A549 (cell line): ENCODE results near the gene EFCAB8. TPM values are rescaled to one million over a fixed set of nuclear protein-coding genes. Genes with fewer than 3 reads are reported as not detected.
A peak's percentile ranks its signal among the peaks of the same experiment; 100 is the strongest.

Experiments used
- ATAC-seq, 2 experiments: fragments of 200-7000 bp in 1 of 2; fragments of >200 bp in 1 of 2; cut with Nextera tagmentation in 1 of 2; cut with Tn5 transposase in 1 of 2; 3 replicates each; pipeline versions ENCODE4 v1.8.0 to v1.9.1; 2018 to 2020; ENCODE audit warnings: mild to moderate bottlenecking in 1 of 2, moderate library complexity in 1 of 2
- CTCF ChIA-PET: fragments of 300-600 bp; sonication (Branson Sonifier 250); formaldehyde crosslinking; extraction: SDS; loops from one replicate; lab custom pipeline; 2021; ENCODE audit warnings: antibody characterized with exemption, inconsistent platforms; lab: Yijun Ruan, JAX
- POLR2A ChIA-PET: fragments of 350-600 bp; formaldehyde crosslinking; extraction: SDS; loops from one replicate; lab custom pipeline; 2021; ENCODE audit warnings: antibody characterized with exemption, inconsistent platforms; lab: Yijun Ruan, JAX
- DNase-seq, 2 experiments: peaks; one replicate each; pipeline versions ENCODE4 v3.0.0 to v3.0.0-alpha.2; 2011 to 2016; ENCODE audit warnings: low read depth in 1 of 2, low spot score in 1 of 2
- FAIRE-seq: peaks from 2 replicates; lab custom pipeline; 2011; peaks lifted over from hg19 to GRCh38; lab: Jason Lieb, UNC
- H3K27ac ChIP-seq, 2 experiments: fragments of >200 bp; sonication (Bioruptor Twin); formaldehyde crosslinking; 3 replicates each; pipeline ENCODE4 v1.5.1; 2016 to 2017
- H3K4me1 ChIP-seq: fragments of >200 bp; sonication (Bioruptor Twin); formaldehyde crosslinking; 3 replicates; pipeline ENCODE4 v1.6.1; 2016
- H3K4me2 ChIP-seq: fragments of >200 bp; sonication (Bioruptor Twin); formaldehyde crosslinking; 3 replicates; pipeline ENCODE4 v1.6.1; 2016
- H3K4me3 ChIP-seq: fragments of >200 bp; sonication (Bioruptor Twin); formaldehyde crosslinking; 3 replicates; pipeline ENCODE4 v1.5.1; 2016
- H3K9me3 ChIP-seq: fragments of >200 bp; sonication (Bioruptor Twin); formaldehyde crosslinking; 3 replicates; pipeline ENCODE4 v1.6.1; 2016
- BHLHE40 ChIP-seq: IDR thresholded peaks from 2 replicates; pipeline ENCODE4 v1.6.1; 2012; ENCODE audit warnings: low read depth, low read length, inconsistent platforms
- CBX8 ChIP-seq: fragments of 200-600 bp; sonication (generic); IDR thresholded peaks from 2 replicates; pipeline ENCODE4 v1.6.1; 2016
- CEBPB ChIP-seq, 2 experiments: fragments of >200 bp in 1 of 2; sonication (Bioruptor Twin) in 1 of 2; formaldehyde crosslinking in 1 of 2; IDR thresholded peaks; 2 replicates each; pipeline ENCODE4 v1.6.1; 2012 to 2016
- CHD2 ChIP-seq: fragments of 150-350 bp; IDR thresholded peaks from 2 replicates; pipeline ENCODE4 v1.6.1; 2014; ENCODE audit warnings: low read length; ENCODE audit not compliant: partially characterized antibody
- EHF ChIP-seq: fragments of 250-450 bp; sonication (Bioruptor Pico); IDR thresholded peaks from 2 replicates; pipeline ENCODE4 v1.5.0; 2020; ENCODE audit warnings: mild to moderate bottlenecking
- EP300 ChIP-seq, 2 experiments: fragments of >200 bp; sonication (Bioruptor Twin); formaldehyde crosslinking; IDR thresholded peaks; 2 replicates in 1 of 2; 3 replicates in 1 of 2; pipeline ENCODE4 v1.6.1; 2016 to 2017
- FOSB ChIP-seq: fragments of 250-450 bp; sonication (Bioruptor Pico); IDR thresholded peaks from 2 replicates; pipeline ENCODE4 v1.5.0; 2020; ENCODE audit warnings: mild to moderate bottlenecking, moderate library complexity
- FOSL2 ChIP-seq, 2 experiments: fragments of 450-650 bp in 1 of 2; fragments of >200 bp in 1 of 2; sonication (Bioruptor Twin) in 1 of 2; formaldehyde crosslinking; IDR thresholded peaks; 2 replicates each; pipeline versions ENCODE4 v1.5.0 to v1.6.1; 2016 to 2020; ENCODE audit warnings: mild to moderate bottlenecking in 1 of 2, moderate library complexity in 1 of 2
- HEYL ChIP-seq: fragments of 250-450 bp; sonication (Bioruptor Pico); IDR thresholded peaks from 2 replicates; pipeline ENCODE4 v1.8.0; 2021; ENCODE audit warnings: mild to moderate bottlenecking, moderate library complexity
- HOXB13 ChIP-seq: fragments of 250-450 bp; sonication (Bioruptor Pico); IDR thresholded peaks from 2 replicates; pipeline ENCODE4 v1.5.0; 2020; ENCODE audit warnings: low read depth, mild to moderate bottlenecking, moderate library complexity
- KDM5A ChIP-seq: fragments of 200-600 bp; sonication (generic); IDR thresholded peaks from 2 replicates; pipeline ENCODE4 v1.6.1; 2016; ENCODE audit warnings: antibody characterized with exemption, mild to moderate bottlenecking
- MAFK ChIP-seq: fragments of 450-650 bp; IDR thresholded peaks from 2 replicates; pipeline ENCODE4 v1.6.1; 2014; ENCODE audit not compliant: partially characterized antibody
- MAZ ChIP-seq: fragments of 150-350 bp; IDR thresholded peaks from 2 replicates; pipeline ENCODE4 v1.6.1; 2014; ENCODE audit warnings: antibody characterized with exemption, low read depth, low read length, borderline replicate concordance
- NFE2L2 ChIP-seq: fragments of 150-350 bp; conservative IDR thresholded peaks from 2 replicates; pipeline ENCODE4 v1.6.1; 2014; ENCODE audit warnings: low read length
- NPAS2 ChIP-seq: fragments of 250-450 bp; sonication (Bioruptor Pico); IDR thresholded peaks from 2 replicates; pipeline ENCODE4 v1.8.0; 2022; ENCODE audit warnings: mild to moderate bottlenecking, moderate library complexity, borderline replicate concordance
- NR3C1 ChIP-seq: fragments of >200 bp; sonication (Bioruptor Twin); formaldehyde crosslinking; IDR thresholded peaks from 3 replicates; pipeline ENCODE4 v1.6.1; 2017
- RARB ChIP-seq: fragments of 250-450 bp; sonication (Bioruptor Pico); IDR thresholded peaks from 2 replicates; pipeline ENCODE4 v1.8.0; 2021; ENCODE audit warnings: mild to moderate bottlenecking, moderate library complexity
- RCOR1 ChIP-seq: fragments of 150-350 bp; IDR thresholded peaks from 2 replicates; pipeline ENCODE4 v1.6.1; 2014; ENCODE audit warnings: antibody characterized with exemption, low read length, low read depth
- RFX5 ChIP-seq: fragments of 450-650 bp; IDR thresholded peaks from 2 replicates; pipeline ENCODE4 v1.7.1; 2014; ENCODE audit warnings: antibody characterized with exemption, mild to moderate bottlenecking, moderate library complexity
- ZC3H11A ChIP-seq: fragments of 450-650 bp; IDR thresholded peaks from 2 replicates; pipeline ENCODE4 v1.6.1; 2014; ENCODE audit warnings: antibody characterized with exemption, mild to moderate bottlenecking
- ZFP36 ChIP-seq: fragments of 450-650 bp; IDR thresholded peaks from 2 replicates; pipeline ENCODE4 v1.6.1; 2014; ENCODE audit warnings: borderline replicate concordance; ENCODE audit not compliant: partially characterized antibody
- ZNF302 ChIP-seq: fragments of 250-450 bp; sonication (Bioruptor Pico); IDR thresholded peaks from 2 replicates; pipeline ENCODE4 v1.9.0; 2021; ENCODE audit warnings: inconsistent platforms, mild to moderate bottlenecking, moderate library complexity
- WGBS: methylation state at CpG from one replicate; pipeline ENCODE4 v1.1.6; 2017; ENCODE audit errors: missing lambda C conversion rate; 5-methylcytosine and 5-hydroxymethylcytosine counted together
- polyA plus RNA-seq, 4 experiments: library from polyadenylated mRNA; depleted of rRNA in 3 of 4; stranded (reverse); fragments of >200 nt; fragmentation: RNase III in 1 of 4; extraction: RNeasy Plus Mini Kit Qiagen cat#74134 plus additional on column Dnase treatment in 1 of 4; gene quantifications; 2 replicates in 3 of 4; 3 replicates in 1 of 4; pipeline ENCODE4 v1.2.3, GENCODE V29; 2011 to 2017
- TF ChIP-seq, protein P1 (sequence below): IDR thresholded peaks from 2 replicates; pipeline ENCODE4 v1.6.1; 2012
- TF ChIP-seq, protein P2 (sequence below): IDR thresholded peaks from 2 replicates; pipeline ENCODE4 v1.6.1; 2012
- TF ChIP-seq, protein P3 (sequence below): fragments of 450-650 bp; IDR thresholded peaks from 2 replicates; pipeline ENCODE4 v1.6.1; 2014; ENCODE audit warnings: antibody characterized with exemption
- TF ChIP-seq, protein P4 (sequence below): fragments of 250-450 bp; sonication (Bioruptor Pico); IDR thresholded peaks from 2 replicates; pipeline ENCODE4 v1.5.0; 2021; ENCODE audit warnings: mild to moderate bottlenecking, moderate library complexity, borderline replicate concordance

Gene EFCAB8
- polyA plus RNA-seq, 2 of the 4 experiments (the other 2 are of a cell fraction), result not detected

DNA sequence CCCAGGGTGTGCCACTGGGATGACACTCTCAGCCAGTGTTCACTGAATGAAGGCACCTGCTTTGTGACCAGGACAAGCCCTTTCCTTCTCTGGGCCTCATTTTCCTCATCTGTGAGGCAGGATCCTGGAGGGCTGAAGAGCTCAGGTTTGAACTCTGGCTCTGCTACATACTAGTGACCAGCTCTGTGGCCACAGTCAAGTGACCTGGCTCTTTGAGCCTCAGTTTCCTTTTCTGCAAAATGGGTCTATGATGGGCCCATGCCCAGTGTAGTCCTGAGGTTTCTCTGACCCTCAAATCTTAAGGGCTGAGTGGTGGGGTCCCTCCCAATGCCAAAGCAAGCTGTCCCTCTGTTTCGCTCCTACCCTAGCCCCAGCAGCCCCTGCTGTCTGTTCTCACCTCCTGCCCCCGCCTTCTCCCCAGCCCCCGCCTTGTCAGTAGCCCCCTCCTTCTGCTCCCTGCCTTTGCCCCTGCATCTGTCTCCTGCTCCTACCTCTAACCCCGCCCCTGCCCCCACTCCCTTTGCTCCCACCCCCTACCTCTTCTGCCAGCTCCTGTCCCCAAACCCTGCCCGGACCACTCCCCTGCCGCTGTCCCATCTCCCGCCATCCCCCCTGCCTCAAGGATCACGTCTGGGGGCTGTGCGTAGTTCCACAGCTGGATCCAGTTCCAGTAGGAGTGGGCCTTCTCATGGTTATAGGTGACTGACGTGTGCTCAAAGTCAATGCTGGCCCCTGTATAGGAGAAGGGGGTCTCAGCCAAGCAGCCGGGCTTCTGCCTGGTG, 128.5 kb downstream of the EFCAB8 start:
- H3K4me1 ChIP-seq, result no peaks in the 10 kb centered on the region
- no peaks in the 10 kb centered on the region for H3K9me3 ChIP-seq
- ChIA-PET POLR2A (no interaction called here), CTCF (interaction anchor here (0.6 to 1.3 kb wide), 5 partner anchors 8 to 20 kb away, joined by 3 to 5 read pairs (median 3); no protein-coding TSS in a partner anchor)
- H3K4me3 ChIP-seq, result no peak overlapping the region
- no peak for ATAC-seq
- TF ChIP-seq NPAS2 (CRISPR knock-in tag), result no peak
- TF ChIP-seq EHF (CRISPR knock-in tag), result no peak
- no peak for TF ChIP-seq CBX8
- TF ChIP-seq, protein P1, sequence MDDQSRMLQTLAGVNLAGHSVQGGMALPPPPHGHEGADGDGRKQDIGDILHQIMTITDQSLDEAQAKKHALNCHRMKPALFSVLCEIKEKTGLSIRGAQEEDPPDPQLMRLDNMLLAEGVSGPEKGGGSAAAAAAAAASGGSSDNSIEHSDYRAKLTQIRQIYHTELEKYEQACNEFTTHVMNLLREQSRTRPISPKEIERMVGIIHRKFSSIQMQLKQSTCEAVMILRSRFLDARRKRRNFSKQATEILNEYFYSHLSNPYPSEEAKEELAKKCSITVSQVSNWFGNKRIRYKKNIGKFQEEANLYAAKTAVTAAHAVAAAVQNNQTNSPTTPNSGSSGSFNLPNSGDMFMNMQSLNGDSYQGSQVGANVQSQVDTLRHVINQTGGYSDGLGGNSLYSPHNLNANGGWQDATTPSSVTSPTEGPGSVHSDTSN, result no peak
- TF ChIP-seq ZC3H11A, result no peak
- TF ChIP-seq, protein P2, sequence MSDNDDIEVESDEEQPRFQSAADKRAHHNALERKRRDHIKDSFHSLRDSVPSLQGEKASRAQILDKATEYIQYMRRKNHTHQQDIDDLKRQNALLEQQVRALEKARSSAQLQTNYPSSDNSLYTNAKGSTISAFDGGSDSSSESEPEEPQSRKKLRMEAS, result no peak
- 73% methylated on average over 3 of the region's 11 CpGs for WGBS
- H3K4me2 ChIP-seq, result no peak overlapping the region
- no peak for DNase-seq
- no peak for FAIRE-seq
- no peak overlapping the region for H3K27ac ChIP-seq

DNA sequence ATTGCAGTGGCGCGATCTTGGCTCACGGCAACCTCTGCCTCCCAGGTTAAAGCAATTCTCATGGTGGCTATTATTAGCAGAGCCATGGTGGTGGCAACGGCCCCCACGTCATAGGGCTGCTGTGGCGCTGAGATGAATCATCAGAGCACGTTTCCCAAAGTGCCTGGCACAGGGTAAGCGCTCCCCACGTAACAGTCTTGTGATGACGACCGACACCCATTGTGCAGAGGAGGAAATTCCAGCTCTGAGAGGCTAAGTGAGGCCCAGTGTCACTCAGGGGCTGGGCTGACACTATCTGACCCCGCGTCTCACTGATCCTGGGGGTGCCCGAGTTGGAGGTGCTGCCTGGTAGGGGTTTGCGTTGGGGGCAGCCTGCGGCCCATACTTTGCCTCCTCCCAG, 129.3 kb downstream of the EFCAB8 start:
- H3K4me3 ChIP-seq, result no peak overlapping the region
- TF ChIP-seq RCOR1, result no peak
- TF ChIP-seq RARB (CRISPR knock-in tag), result no peak
- TF ChIP-seq RFX5, result no peak
- TF ChIP-seq EP300 (IDR thresholded peaks at IDR 0.05), result no peak
- no peak for TF ChIP-seq CEBPB (IDR thresholded peaks at IDR 0.05)
- TF ChIP-seq FOSB (CRISPR knock-in tag), result no peak
- no peak for TF ChIP-seq BHLHE40
- TF ChIP-seq NFE2L2, result no peak
- no peak for TF ChIP-seq NR3C1
- no peak for TF ChIP-seq HOXB13 (CRISPR knock-in tag)
- TF ChIP-seq CHD2, result no peak
- no peak for TF ChIP-seq NPAS2 (CRISPR knock-in tag)
- TF ChIP-seq MAFK, result no peak
- TF ChIP-seq HEYL (CRISPR knock-in tag), result no peak
- TF ChIP-seq KDM5A, result no peak
- H3K9me3 ChIP-seq, result no peaks in the 10 kb centered on the region
- CTCF ChIA-PET, result no interaction called here
- no peak for FAIRE-seq
- no peak overlapping the region for H3K4me2 ChIP-seq
- DNase-seq, result no peak
- H3K27ac ChIP-seq, result no peak overlapping the region
- 74% methylated on average over 16 of the region's 16 CpGs for WGBS
- ATAC-seq, result no peak
- POLR2A ChIA-PET, result no interaction called here
- H3K4me1 ChIP-seq, result no peaks in the 10 kb centered on the region

DNA sequence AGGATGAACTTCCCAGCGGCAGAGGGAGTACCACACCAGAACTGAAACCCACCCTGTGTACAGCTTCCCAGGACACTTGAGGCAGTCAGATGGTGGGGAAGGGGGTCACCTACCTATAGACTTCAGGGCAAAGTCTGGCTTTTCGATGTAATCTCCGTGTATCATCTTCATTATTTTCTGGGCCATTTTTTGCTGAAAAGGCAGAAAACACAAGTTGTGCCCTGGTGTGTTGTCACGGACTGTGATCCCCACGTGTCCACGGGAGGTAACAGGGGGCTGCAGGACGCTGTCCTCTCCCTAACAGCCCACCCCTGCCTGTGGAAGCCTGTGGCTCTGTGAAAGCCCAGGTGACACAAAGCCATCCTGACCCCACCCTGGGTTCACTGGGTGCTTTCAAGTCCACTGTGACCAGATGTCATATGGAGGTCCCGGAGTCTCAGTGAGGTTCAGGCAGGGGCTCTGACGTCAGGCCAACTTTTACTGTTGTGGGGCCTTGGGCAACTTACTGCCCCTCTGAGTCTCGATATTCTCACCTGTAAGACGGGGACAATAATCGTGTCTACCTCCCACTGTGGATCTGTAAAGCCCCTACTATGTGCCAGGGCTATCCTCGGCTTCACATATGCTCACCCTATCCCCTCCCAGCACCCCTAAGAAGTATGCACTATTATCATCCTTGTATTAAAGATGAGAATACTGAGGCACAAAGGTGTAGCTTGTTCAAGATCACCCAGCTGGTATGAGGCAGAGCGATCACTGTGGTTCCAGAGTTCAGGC, 131.0 kb downstream of the EFCAB8 start:
- no peak for DNase-seq
- H3K27ac ChIP-seq, result no peak overlapping the region
- peaks cover 3% of the 10 kb centered on the region; the same call in 1 of the 3 replicates for H3K9me3 ChIP-seq
- no peak for FAIRE-seq
- POLR2A ChIA-PET, result no interaction called here
- WGBS, result 50% methylated on average over 14 of the region's 14 CpGs
- H3K4me3 ChIP-seq, result no peak overlapping the region
- no peaks in the 10 kb centered on the region for H3K4me1 ChIP-seq
- no peak overlapping the region for H3K4me2 ChIP-seq
- CTCF ChIA-PET, result interaction anchor here (2.1 kb wide), 1 partner anchor 14 kb away, joined by 5 read pairs; no protein-coding TSS in a partner anchor
- no peak for TF ChIP-seq RFX5
- TF ChIP-seq ZFP36, result no peak
- TF ChIP-seq ZNF302 (CRISPR knock-in tag), result no peak
- no peak for TF ChIP-seq MAZ
- peak; percentile 87 for TF ChIP-seq MAFK
- TF ChIP-seq, protein P3, sequence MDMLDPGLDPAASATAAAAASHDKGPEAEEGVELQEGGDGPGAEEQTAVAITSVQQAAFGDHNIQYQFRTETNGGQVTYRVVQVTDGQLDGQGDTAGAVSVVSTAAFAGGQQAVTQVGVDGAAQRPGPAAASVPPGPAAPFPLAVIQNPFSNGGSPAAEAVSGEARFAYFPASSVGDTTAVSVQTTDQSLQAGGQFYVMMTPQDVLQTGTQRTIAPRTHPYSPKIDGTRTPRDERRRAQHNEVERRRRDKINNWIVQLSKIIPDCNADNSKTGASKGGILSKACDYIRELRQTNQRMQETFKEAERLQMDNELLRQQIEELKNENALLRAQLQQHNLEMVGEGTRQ, result no peak
- TF ChIP-seq FOSL2 (IDR thresholded peaks at IDR 0.05), result no peak
- TF ChIP-seq FOSL2 (CRISPR knock-in tag; IDR thresholded peaks at IDR 0.05), result no peak
- TF ChIP-seq, protein P4, sequence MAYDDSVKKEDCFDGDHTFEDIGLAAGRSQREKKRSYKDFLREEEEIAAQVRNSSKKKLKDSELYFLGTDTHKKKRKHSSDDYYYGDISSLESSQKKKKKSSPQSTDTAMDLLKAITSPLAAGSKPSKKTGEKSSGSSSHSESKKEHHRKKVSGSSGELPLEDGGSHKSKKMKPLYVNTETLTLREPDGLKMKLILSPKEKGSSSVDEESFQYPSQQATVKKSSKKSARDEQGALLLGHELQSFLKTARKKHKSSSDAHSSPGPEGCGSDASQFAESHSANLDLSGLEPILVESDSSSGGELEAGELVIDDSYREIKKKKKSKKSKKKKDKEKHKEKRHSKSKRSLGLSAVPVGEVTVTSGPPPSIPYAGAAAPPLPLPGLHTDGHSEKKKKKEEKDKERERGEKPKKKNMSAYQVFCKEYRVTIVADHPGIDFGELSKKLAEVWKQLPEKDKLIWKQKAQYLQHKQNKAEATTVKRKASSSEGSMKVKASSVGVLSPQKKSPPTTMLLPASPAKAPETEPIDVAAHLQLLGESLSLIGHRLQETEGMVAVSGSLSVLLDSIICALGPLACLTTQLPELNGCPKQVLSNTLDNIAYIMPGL (CRISPR knock-in tag), result no peak
- TF ChIP-seq, all 56 proteins: peak for 1
- no peak for ATAC-seq
